Measurements from ENCODE around the gene ZSCAN18.

DNA sequence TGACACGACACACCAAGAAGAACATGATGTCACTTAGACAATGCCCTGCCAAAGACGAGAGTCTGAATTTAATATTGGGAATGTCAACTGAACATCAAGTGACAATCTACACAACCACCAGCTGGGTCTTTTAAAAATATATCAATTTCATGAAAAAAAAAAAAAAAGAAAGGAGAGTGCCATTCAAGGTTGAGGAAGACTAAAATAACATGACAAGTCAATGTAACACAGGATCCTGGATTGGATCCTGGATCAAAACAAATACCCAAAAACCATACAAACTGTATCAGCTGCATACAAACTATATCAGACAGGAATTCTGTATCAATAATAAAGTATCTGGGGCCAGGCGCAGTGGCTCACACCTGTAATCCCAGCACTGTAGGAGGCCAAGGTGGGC lies 47.8 kb upstream of the ZSCAN18 start:
- TF ChIP-seq CTCF (IDR thresholded peaks at IDR 0.05) (no peak), POLR2A (IDR thresholded peaks at IDR 0.05) (no peak)
